Measurements from ENCODE around the gene GET4. TPM values are rescaled to one million over a fixed set of nuclear protein-coding genes. Genes with fewer than 3 reads are reported as not detected.
"Not testable (repeated sequence)": the region's sequence is repeated elsewhere in the genome, so short reads cannot be mapped to it uniquely, and the experiment has no call there.

GET4 gene
- polyA plus RNA-seq, 1 donor: 76.0 TPM

DNA sequence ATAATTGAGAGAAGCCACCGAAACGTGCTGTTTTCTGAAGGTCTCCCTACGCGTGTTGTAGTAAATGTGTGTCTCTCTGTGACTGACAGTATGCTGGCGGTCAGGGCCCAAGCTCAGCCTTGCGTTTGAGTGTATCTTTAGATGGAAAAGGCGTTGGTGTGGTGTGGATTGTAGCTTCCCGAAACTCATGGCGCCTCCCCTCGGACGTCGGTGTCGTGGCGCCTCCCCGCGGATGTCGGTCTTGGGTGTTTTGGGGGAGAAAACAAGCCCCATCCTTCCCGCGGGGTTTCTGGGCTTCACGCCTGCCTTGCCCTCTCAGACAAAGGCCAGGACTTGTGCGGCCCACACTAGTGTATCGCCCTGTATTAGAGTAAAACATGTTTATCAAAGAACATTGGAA lies 31.3 kb upstream of the GET4 start:
- DNase-seq: no peak
- Histone ChIP-seq H3K36me3 (ENCODE audit: control insufficient read depth, insufficient read depth, low read length) (peaks cover 57% of the 10 kb centered on the region), H3K27me3 (ENCODE audit: control insufficient read depth, insufficient read depth, low read length) (no peaks in the 10 kb centered on the region), H3K27ac (ENCODE audit: low read length) (no peak overlapping the region), H3K9me3 (ENCODE audit: control insufficient read depth, low read depth, low read length) (peaks cover 18% of the 10 kb centered on the region), H3K4me3 (ENCODE audit: low read length) (no peak overlapping the region), H3K4me1 (ENCODE audit: control insufficient read depth, insufficient read depth, low read length) (peaks cover 2% of the 10 kb centered on the region)
- no CpG with 5 or more reads among the region's 22 CpGs for WGBS (ENCODE audit: insufficient coverage, low lambda C conversion rate)

DNA sequence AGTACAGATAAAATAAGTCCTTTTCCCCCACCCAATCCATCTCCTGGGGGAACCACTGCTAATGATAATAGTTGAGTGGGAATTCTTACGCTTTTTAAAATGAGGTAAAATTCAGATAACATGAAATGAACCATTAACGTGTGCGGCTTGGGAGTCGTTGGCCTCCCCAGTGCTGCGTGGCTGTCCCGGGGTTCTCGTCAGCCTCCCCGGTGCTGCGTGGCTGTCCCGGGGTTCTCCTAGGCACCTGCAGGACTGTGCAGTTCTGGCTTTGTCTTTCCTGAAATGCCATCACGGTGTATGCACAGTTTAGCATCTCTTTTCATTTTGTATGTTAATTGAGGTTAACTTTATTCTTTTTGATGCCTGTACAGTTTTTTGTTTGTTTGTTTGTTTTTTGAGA lies 30.6 kb upstream of the GET4 start:
- Histone ChIP-seq H3K27ac (ENCODE audit: low read length) (no peak overlapping the region), H3K9me3 (ENCODE audit: control insufficient read depth, low read depth, low read length) (peaks cover 15% of the 10 kb centered on the region), H3K4me1 (ENCODE audit: control insufficient read depth, insufficient read depth, low read length) (peaks cover 2% of the 10 kb centered on the region), H3K4me3 (ENCODE audit: low read length) (no peak overlapping the region), H3K27me3 (ENCODE audit: control insufficient read depth, insufficient read depth, low read length) (no peaks in the 10 kb centered on the region), H3K36me3 (ENCODE audit: control insufficient read depth, insufficient read depth, low read length) (peaks cover 57% of the 10 kb centered on the region)
- WGBS (ENCODE audit: insufficient coverage, low lambda C conversion rate): no CpG with 5 or more reads among the region's 11 CpGs
- DNase-seq: no peak

DNA sequence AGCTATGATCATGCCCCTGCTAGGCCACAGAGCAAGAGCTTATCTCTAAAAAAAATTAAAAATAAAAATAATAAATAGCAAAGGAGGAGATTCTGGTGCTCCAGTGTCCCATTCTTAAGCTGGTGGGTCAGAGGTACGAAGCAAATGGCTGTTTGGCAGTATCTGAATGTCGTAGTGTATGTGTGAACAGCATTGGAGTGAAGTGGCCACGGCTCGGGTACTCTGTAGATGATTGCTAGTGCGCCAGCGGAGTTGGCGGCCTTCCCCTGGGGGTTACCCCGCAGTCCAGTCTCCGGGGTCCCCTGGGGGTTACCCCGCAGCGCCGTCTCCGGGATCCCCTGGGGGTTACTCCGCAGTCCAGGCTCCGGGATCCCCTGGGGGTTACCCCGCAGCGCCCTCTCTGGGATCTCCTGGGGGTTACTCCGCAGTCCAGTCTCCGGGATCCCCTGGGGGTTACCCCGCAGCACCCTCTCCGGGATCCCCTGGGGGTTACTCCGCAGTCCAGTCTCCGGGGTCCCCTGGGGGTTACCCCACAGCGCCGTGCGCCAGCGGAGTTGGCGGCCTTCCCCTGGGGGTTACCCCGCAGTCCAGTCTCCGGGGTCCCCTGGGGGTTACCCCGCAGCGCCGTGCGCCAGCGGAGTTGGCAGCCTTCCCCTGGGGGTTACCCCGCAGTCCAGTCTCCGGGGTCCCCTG lies 29.2 kb upstream of the GET4 start:
- H3K4me1 ChIP-seq (ENCODE audit: control insufficient read depth, insufficient read depth, low read length); DNase-seq; H3K27me3 ChIP-seq (ENCODE audit: control insufficient read depth, insufficient read depth, low read length); H3K4me3 ChIP-seq (ENCODE audit: low read length); H3K27ac ChIP-seq (ENCODE audit: low read length): not testable (repeated sequence)
- Histone ChIP-seq H3K36me3 (ENCODE audit: control insufficient read depth, insufficient read depth, low read length) (peaks cover 65% of the 10 kb centered on the region), H3K9me3 (ENCODE audit: control insufficient read depth, low read depth, low read length) (peaks cover 15% of the 10 kb centered on the region)
- no CpG with 5 or more reads among the region's 37 CpGs for WGBS (ENCODE audit: insufficient coverage, low lambda C conversion rate)

- H3K36me3 ChIP-seq (ENCODE audit: control insufficient read depth, insufficient read depth, low read length): peaks cover 65% of the 10 kb centered on the region
- not testable (repeated sequence) for H3K4me1 ChIP-seq (ENCODE audit: control insufficient read depth, insufficient read depth, low read length); H3K4me3 ChIP-seq (ENCODE audit: low read length); H3K27me3 ChIP-seq (ENCODE audit: control insufficient read depth, insufficient read depth, low read length); H3K27ac ChIP-seq (ENCODE audit: low read length); DNase-seq
- no CpG with 5 or more reads among the region's 28 CpGs for WGBS (ENCODE audit: insufficient coverage, low lambda C conversion rate)
- H3K9me3 ChIP-seq (ENCODE audit: control insufficient read depth, low read depth, low read length): peaks cover 15% of the 10 kb centered on the region
Observed at GRCh38 chr7:847728-848127, 28.6 kb upstream of the GET4 start.

DNA sequence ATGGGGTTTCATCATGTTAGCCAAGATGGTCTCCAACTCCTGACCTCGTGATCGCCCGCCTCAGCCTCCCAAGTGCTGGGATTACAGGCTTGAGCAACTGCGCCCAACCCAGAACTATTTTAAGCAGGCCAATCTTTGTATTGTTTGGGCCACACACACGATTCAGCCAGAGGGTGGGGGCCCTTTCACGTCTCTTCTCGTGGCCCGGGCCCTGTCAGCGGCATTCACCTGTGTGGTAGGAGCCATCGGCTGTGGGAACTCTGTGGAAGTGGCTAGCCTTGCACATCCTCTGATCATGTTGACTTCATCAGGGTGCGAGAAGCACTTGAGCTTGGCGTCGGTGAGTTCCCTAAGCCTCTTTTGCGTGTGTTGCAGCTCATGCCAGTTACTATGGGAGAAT lies 27.2 kb upstream of the GET4 start:
- peaks cover 15% of the 10 kb centered on the region for H3K9me3 ChIP-seq (ENCODE audit: control insufficient read depth, low read depth, low read length)
- no peaks in the 10 kb centered on the region for H3K27me3 ChIP-seq (ENCODE audit: control insufficient read depth, insufficient read depth, low read length)
- H3K36me3 ChIP-seq (ENCODE audit: control insufficient read depth, insufficient read depth, low read length): peaks cover 66% of the 10 kb centered on the region
- no peak for DNase-seq
- WGBS (ENCODE audit: insufficient coverage, low lambda C conversion rate): no CpG with 5 or more reads among the region's 14 CpGs
- H3K27ac ChIP-seq (ENCODE audit: low read length): no peak overlapping the region
- no peak overlapping the region for H3K4me3 ChIP-seq (ENCODE audit: low read length)
- H3K4me1 ChIP-seq (ENCODE audit: control insufficient read depth, insufficient read depth, low read length): no peaks in the 10 kb centered on the region

- peaks cover 66% of the 10 kb centered on the region for H3K36me3 ChIP-seq (ENCODE audit: control insufficient read depth, insufficient read depth, low read length)
- DNase-seq: no peak
Observed at GRCh38 chr7:849781-850180, 26.6 kb upstream of the GET4 start.

DNA sequence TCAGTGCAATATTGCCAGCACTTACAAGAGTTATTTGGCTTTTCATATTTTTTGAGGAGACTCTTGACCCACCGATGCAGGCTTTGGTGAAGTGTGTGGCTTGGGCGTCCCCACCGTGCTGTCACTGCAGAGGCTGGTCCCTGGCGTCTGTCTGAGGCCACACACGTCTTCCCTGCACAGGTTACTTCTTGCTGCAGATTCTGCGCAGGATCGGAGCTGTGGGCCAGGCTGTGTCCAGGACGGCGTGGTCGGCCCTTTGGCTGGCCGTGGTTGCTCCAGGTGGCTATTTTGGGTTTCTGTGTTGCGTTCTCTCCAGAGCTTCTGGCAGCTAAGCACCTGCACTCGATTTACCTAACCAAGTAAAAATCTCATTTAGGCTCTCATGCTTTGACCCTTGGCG lies 25.1 kb upstream of the GET4 start:
- Histone ChIP-seq H3K9me3 (ENCODE audit: control insufficient read depth, low read depth, low read length) (peaks cover 13% of the 10 kb centered on the region), H3K4me1 (ENCODE audit: control insufficient read depth, insufficient read depth, low read length) (no peaks in the 10 kb centered on the region), H3K27me3 (ENCODE audit: control insufficient read depth, insufficient read depth, low read length) (no peaks in the 10 kb centered on the region), H3K36me3 (ENCODE audit: control insufficient read depth, insufficient read depth, low read length) (peaks cover 70% of the 10 kb centered on the region), H3K4me3 (ENCODE audit: low read length) (no peak overlapping the region), H3K27ac (ENCODE audit: low read length) (no peak overlapping the region)
- WGBS (ENCODE audit: insufficient coverage, low lambda C conversion rate): no CpG with 5 or more reads among the region's 14 CpGs
- no peak for DNase-seq

More at GRCh38 chr7:849781-850180, 26.6 kb upstream of the GET4 start:
- Histone ChIP-seq H3K9me3 (ENCODE audit: control insufficient read depth, low read depth, low read length) (peaks cover 15% of the 10 kb centered on the region), H3K27me3 (ENCODE audit: control insufficient read depth, insufficient read depth, low read length) (no peaks in the 10 kb centered on the region), H3K4me1 (ENCODE audit: control insufficient read depth, insufficient read depth, low read length) (no peaks in the 10 kb centered on the region), H3K4me3 (ENCODE audit: low read length) (no peak overlapping the region), H3K27ac (ENCODE audit: low read length) (no peak overlapping the region)
- no CpG with 5 or more reads among the region's 19 CpGs for WGBS (ENCODE audit: insufficient coverage, low lambda C conversion rate)

DNA sequence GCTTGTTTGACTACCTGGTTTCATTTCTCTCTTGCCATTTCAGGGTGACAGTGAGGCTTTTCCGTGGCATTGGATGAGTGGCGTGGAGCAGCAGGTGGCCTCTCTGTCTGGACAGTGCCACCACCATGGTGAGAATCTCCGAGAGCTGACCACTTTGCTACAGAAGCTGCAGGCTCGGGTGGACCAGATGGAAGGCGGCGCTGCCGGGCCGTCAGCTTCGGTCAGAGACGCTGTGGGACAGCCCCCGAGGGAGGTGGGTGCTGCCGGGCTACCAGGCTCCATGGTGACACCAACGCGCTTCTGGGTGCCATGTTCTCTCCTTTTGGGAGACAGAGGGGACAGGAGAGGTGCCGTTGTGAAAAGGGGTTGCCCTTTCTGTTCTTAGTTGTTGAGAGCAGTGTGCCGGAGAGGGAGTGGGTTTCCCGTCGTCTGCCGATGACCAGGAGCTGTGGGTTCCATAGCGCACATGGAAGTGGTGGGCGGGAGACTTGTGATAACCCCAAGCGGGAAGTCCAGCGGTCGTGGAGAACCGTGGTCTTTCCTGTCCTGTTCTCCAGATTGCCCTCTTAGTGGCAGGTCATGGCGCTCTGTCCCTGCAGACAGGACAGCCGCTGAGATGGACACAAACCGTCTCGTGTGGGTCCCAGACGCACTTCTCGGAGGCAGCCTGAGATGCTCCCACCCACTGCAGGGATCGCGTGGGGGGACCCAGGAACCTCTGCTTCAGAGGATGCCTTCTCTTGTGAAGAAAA lies 22.8 kb upstream of the GET4 start:
- WGBS (ENCODE audit: insufficient coverage, low lambda C conversion rate): no CpG with 5 or more reads among the region's 33 CpGs
- H3K36me3 ChIP-seq (ENCODE audit: control insufficient read depth, insufficient read depth, low read length): peaks cover 83% of the 10 kb centered on the region

DNA sequence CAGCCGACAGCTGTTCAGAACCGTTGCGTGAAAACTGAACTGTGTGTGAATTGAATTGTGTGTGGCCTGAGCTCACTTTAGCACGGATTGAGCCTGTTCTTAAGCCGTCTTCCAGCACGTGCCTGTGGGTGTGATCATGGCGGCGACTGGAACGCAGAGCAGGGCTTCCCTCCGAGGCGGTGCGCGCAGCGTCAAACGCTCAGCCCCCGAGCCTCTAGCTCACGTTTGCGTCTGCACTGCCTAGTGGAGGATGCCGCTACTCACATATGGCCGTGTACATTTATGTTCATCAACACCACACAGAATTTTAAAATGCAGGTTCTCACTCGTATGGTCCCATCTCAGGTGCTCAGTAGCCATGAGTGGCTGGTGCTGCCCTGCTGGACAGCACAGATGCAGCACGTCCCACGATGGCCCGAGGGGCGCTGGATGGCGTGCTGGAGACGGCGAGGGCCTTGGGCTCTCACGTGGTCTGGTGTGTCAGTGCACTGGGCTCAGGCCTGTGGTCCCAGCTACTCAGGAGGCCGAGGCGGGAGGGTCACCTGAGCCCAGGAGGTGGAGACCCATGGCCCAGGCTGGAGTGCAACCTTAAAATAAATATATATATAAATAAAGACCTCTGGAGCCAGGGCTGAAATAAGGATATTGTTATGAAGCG lies 22.1 kb upstream of the GET4 start:
- Histone ChIP-seq H3K4me1 (ENCODE audit: control insufficient read depth, insufficient read depth, low read length) (peaks cover 2% of the 10 kb centered on the region), H3K36me3 (ENCODE audit: control insufficient read depth, insufficient read depth, low read length) (peaks cover 84% of the 10 kb centered on the region), H3K27me3 (ENCODE audit: control insufficient read depth, insufficient read depth, low read length) (no peaks in the 10 kb centered on the region), H3K4me3 (ENCODE audit: low read length) (no peak overlapping the region), H3K9me3 (ENCODE audit: control insufficient read depth, low read depth, low read length) (peaks cover 2% of the 10 kb centered on the region), H3K27ac (ENCODE audit: low read length) (no peak overlapping the region)
- no CpG with 5 or more reads among the region's 32 CpGs for WGBS (ENCODE audit: insufficient coverage, low lambda C conversion rate)
- no peak for DNase-seq

More for the DNA sequence above, 22.8 kb upstream of the GET4 start:
- Histone ChIP-seq H3K4me1 (ENCODE audit: control insufficient read depth, insufficient read depth, low read length) (no peaks in the 10 kb centered on the region), H3K4me3 (ENCODE audit: low read length) (no peak overlapping the region), H3K9me3 (ENCODE audit: control insufficient read depth, low read depth, low read length) (peaks cover 2% of the 10 kb centered on the region), H3K27ac (ENCODE audit: low read length) (no peak overlapping the region), H3K27me3 (ENCODE audit: control insufficient read depth, insufficient read depth, low read length) (no peaks in the 10 kb centered on the region)
- no peak for DNase-seq

GRCh38 chr7:855686-856369 lies 20.5 kb upstream of the GET4 start:
- H3K4me3 ChIP-seq (ENCODE audit: low read length): no peak overlapping the region
- peaks cover 4% of the 10 kb centered on the region for H3K4me1 ChIP-seq (ENCODE audit: control insufficient read depth, insufficient read depth, low read length)
- no peaks in the 10 kb centered on the region for H3K27me3 ChIP-seq (ENCODE audit: control insufficient read depth, insufficient read depth, low read length)
- peaks cover 8% of the 10 kb centered on the region for H3K9me3 ChIP-seq (ENCODE audit: control insufficient read depth, low read depth, low read length)
- no peak overlapping the region for H3K27ac ChIP-seq (ENCODE audit: low read length)
- peaks cover 87% of the 10 kb centered on the region for H3K36me3 ChIP-seq (ENCODE audit: control insufficient read depth, insufficient read depth, low read length)
- no peak for DNase-seq
- WGBS (ENCODE audit: insufficient coverage, low lambda C conversion rate): no CpG with 5 or more reads among the region's 29 CpGs
